Tibial artery (tissue), 4 donors: ENCODE data around the gene AK8.

Experiments used
- DNase-seq, 2 donors: peaks; one replicate each; pipeline ENCODE4 v3.0.0-alpha.2; 2019
- H3K27ac ChIP-seq, 2 donors: fragments of 200-600 bp; sonication (generic) in 1 of 2; 1 replicate in 1 of 2; 2 replicates in 1 of 2; pipeline ENCODE4 v1.5.1; 2018 to 2019; ENCODE audit warnings: mild to moderate bottlenecking in 1 of 2
- H3K27me3 ChIP-seq, 2 donors: fragments of 200-600 bp; sonication (generic) in 1 of 2; one replicate each; pipeline versions ENCODE4 v1.5.1 to v1.6.0; 2016 to 2019
- H3K36me3 ChIP-seq, 3 donors: fragments of 200-600 bp; sonication (generic) in 2 of 3; one replicate each; pipeline ENCODE4 v1.5.1; 2016 to 2019; ENCODE audit warnings: mild to moderate bottlenecking in 2 of 3
- H3K4me1 ChIP-seq, 4 donors: fragments of 200-600 bp; sonication (generic) in 2 of 4; 1 replicate in 3 of 4; 2 replicates in 1 of 4; pipeline ENCODE4 v1.5.1; 2016 to 2019
- H3K4me3 ChIP-seq, 2 donors: fragments of 200-600 bp; sonication (generic) in 1 of 2; 1 replicate in 1 of 2; 2 replicates in 1 of 2; pipeline ENCODE4 v1.5.1; 2018 to 2019; ENCODE audit warnings: mild to moderate bottlenecking in 2 of 2
- H3K9me3 ChIP-seq, 3 donors: fragments of 200-600 bp; sonication (generic) in 1 of 3; one replicate each; pipeline ENCODE4 v1.5.1; 2016 to 2019
- intact Hi-C: fragments of 100-400 bp; cut with DNase I; formaldehyde crosslinking; loops from one replicate; pipeline ENCODE4 v1.15.0; 2023; ENCODE audit warnings: low total_unique reads
- TF ChIP-seq, protein P1 (sequence below), 2 experiments: fragments of 200-600 bp in 1 of 2; fragments of 450-650 bp in 1 of 2; IDR thresholded peaks; one replicate each; pipeline ENCODE4 v1.5.1; 2017 to 2019; ENCODE audit warnings: antibody characterized with exemption in 2 of 2, mild to moderate bottlenecking in 1 of 2, moderate library complexity in 1 of 2

AK8 gene

DNA sequence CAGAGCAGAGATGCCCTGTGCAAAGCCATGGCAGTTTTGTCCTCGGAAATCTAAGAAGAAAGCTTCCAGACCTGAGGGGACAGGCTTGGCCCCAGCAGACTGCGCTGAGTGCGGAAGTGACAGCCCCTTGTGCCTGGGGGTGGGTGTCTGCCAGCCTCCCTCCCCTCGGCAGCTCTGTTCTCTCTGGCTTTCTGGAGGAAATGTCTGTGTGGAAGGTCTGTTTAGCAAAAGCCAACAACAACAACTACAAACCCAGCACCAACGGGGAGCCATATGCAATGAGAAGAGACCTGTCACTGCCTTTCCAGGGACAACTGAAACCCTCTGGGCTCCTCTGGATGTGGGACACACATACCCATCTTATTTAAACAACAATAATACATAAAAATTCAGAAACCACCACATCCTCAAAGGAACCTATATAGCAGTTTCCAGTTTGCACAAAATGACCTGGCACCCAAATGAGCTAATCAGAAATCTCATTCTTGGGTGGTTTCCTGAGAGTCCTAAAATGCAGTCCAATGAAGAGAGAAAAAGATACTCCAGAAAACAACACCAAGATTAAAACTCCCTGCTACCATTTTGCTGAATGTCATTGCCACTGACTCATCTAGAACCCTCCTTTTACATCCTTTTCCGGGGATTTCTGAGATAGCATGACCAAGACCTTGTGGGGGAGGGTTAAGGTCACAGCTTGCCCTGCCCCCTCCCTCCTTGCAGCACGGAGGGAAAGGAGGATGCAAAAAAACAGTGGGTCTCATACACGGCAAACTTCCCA is 97.7 kb downstream of the AK8 start:
- no peak overlapping the region for H3K4me3 ChIP-seq
- TF ChIP-seq, protein P1, sequence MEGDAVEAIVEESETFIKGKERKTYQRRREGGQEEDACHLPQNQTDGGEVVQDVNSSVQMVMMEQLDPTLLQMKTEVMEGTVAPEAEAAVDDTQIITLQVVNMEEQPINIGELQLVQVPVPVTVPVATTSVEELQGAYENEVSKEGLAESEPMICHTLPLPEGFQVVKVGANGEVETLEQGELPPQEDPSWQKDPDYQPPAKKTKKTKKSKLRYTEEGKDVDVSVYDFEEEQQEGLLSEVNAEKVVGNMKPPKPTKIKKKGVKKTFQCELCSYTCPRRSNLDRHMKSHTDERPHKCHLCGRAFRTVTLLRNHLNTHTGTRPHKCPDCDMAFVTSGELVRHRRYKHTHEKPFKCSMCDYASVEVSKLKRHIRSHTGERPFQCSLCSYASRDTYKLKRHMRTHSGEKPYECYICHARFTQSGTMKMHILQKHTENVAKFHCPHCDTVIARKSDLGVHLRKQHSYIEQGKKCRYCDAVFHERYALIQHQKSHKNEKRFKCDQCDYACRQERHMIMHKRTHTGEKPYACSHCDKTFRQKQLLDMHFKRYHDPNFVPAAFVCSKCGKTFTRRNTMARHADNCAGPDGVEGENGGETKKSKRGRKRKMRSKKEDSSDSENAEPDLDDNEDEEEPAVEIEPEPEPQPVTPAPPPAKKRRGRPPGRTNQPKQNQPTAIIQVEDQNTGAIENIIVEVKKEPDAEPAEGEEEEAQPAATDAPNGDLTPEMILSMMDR (IDR thresholded peaks at IDR 0.05): no peak
- no peaks in the 10 kb centered on the region for H3K4me1 ChIP-seq
- intact Hi-C loops: no loop called here
- no peaks in the 10 kb centered on the region for H3K9me3 ChIP-seq
- no peaks in the 10 kb centered on the region for H3K36me3 ChIP-seq
- peaks cover 0 to 4% of the 10 kb centered on the region in 2 donors for H3K27me3 ChIP-seq
- no peak overlapping the region for H3K27ac ChIP-seq
- no peak for DNase-seq

DNA sequence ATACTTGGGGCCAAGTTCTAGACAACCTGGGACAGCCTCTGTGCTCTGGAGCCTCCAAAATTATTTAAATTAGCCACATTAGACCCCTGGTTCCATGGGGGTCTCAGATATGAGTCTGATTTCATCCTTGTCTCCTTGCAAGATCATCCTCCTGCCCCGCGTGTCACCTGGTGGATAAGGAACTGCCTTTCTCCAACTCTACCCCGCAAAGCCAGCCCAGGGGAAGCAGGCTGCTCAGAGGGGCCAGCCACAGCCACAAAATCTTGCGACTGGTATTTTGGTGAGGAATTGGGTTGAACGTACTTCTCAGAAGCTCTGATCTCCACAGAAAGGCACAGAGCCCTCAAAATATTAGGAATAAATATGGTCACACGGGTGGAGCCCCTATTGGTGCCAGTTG is 101.2 kb downstream of the AK8 start:
- H3K36me3 ChIP-seq: no peaks in the 10 kb centered on the region
- no peak overlapping the region for H3K4me3 ChIP-seq
- no peaks in the 10 kb centered on the region for H3K4me1 ChIP-seq
- no peaks in the 10 kb centered on the region for H3K27me3 ChIP-seq
- no peak overlapping the region for H3K27ac ChIP-seq
- DNase-seq: no peak
- H3K9me3 ChIP-seq: no peaks in the 10 kb centered on the region
- intact Hi-C loops: no loop called here
- TF ChIP-seq, protein P1 (IDR thresholded peaks at IDR 0.05): no peak

DNA sequence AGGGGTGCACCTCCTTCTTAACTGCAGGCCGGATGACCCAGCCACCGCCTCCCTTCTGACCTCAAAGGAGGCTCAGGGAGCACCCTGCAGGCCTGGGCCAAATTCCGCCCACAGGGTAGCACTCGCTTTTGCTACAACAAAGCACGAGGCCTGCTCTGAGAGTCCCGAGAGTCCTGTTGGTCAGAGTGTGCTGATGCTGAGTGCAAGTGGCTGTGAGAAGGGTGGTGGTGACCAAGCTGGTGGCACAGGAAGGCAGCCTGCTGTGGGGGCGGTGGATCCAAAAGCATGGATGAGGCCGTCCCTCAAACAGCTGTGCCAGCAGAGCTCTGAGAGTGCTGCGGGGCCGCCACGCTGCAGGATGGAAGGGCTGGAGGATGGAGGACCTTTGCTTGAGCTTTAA is 101.8 kb downstream of the AK8 start:
- no peaks in the 10 kb centered on the region for H3K4me1 ChIP-seq
- DNase-seq: no peak
- TF ChIP-seq, protein P1 (IDR thresholded peaks at IDR 0.05): no peak
- no peaks in the 10 kb centered on the region for H3K9me3 ChIP-seq
- no peak overlapping the region for H3K4me3 ChIP-seq
- H3K27me3 ChIP-seq: no peaks in the 10 kb centered on the region
- H3K27ac ChIP-seq: no peak overlapping the region
- intact Hi-C loops: no loop called here
- H3K36me3 ChIP-seq: no peaks in the 10 kb centered on the region

DNA sequence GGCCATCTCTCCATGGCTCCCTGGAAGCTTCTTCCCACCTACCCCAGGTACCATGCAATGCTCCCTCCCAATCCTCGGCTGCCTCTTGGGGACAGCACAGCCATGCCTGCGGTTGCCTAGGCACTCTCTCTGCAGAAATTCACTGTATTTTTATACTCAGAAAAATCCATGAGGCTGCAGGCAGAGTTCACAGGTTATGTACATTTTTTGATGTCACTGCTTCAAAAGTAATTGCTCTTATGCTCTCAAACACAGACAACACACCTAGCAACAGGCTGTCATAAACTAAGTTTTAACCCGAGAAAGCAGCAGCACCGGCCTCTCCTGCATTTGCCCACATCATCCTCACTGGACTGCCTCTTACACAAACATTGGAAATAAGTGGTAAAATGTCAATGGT is 102.4 kb downstream of the AK8 start:
- H3K27ac ChIP-seq: no peak overlapping the region
- H3K4me3 ChIP-seq: no peak overlapping the region
- H3K36me3 ChIP-seq: no peaks in the 10 kb centered on the region
- no peaks in the 10 kb centered on the region for H3K9me3 ChIP-seq
- H3K27me3 ChIP-seq: no peaks in the 10 kb centered on the region
- intact Hi-C loops: no loop called here
- peaks cover 0 to 2% (median under 1%) of the 10 kb centered on the region in 4 donors for H3K4me1 ChIP-seq
- TF ChIP-seq, protein P1 (IDR thresholded peaks at IDR 0.05): no peak
- no peak for DNase-seq

DNA sequence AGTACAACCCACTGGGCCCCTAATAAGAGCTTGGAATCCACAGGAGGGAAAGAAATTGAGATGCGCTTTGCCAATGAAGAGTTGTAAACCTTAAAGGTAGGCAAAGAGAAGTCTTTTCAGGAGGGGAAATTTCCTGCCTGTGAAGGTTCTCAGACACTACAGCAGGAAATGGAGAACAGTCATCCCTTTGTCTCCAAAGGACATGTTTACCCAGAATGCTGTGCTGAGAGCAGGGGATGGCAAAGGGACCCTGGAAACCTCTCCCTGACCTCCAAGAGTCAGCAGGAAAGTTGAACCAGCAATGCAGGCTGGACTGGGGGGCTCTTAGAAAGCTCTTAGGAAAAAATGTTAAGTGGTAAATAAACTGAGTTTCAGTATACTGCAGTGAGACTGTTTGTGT is 103.2 kb downstream of the AK8 start:
- peaks cover 0 to 7% (median 5%) of the 10 kb centered on the region in 4 donors for H3K4me1 ChIP-seq
- no peak overlapping the region for H3K4me3 ChIP-seq
- no peaks in the 10 kb centered on the region for H3K36me3 ChIP-seq
- TF ChIP-seq, protein P1 (IDR thresholded peaks at IDR 0.05): no peak
- H3K27ac ChIP-seq: no peak overlapping the region
- no peaks in the 10 kb centered on the region for H3K9me3 ChIP-seq
- no peaks in the 10 kb centered on the region for H3K27me3 ChIP-seq
- intact Hi-C loops: no loop called here
- no peak for DNase-seq
